ENCODE results near the gene COQ9. TPM values are rescaled to one million over a fixed set of nuclear protein-coding genes. Genes with fewer than 3 reads are reported as not detected.

COQ9 gene
- total RNA-seq, 1 experiment from 2014 or later: 114 TPM

DNA sequence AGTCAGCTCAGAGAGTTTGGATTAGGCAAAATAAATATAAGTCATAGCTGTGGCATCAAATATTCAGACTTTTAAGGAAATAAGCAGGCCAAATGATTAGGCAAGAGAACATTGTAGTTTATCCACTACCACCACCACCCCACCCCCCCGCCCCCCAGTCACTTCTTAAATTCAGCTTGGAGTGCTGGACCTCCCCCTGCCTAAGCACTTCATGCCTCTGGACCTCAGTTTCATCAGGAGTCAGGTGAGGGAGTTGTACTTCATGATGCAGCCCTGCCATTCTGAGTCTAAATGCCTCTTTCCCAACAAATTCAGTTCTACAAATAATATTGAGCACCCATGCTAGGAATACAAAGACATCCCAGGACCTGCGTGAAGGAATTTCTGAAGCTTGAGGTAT, 17.2 kb downstream of the COQ9 start:
- DNase-seq (ENCODE audit: low read depth): no peak
- in situ Hi-C loops (cut with HindIII; ENCODE audit: low pct_unique_long_range_greater_than_20kb, low sequenced_read_pairs): no loop called here

DNA sequence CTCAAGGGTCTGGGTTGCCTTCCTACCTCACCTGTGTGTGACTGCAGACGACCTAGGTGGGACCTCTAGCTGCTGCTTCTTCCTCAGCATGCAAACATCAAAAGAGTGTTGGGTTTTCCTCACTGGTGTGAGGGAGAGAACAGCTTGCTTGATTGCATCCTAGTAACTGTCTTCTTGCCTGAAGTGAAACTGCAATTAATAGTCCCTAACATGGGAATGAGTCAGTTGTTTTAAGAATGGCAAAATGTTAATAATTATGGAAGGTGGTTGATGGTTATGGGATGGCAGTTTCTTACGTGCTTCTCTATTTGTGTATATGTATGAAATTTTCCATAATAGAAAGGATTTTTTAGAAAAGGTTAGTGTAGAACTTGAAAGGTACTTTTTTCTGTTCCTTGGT, 21.1 kb downstream of the COQ9 start:
- no peak for DNase-seq (ENCODE audit: low read depth)
- in situ Hi-C loops (cut with HindIII; ENCODE audit: low pct_unique_long_range_greater_than_20kb, low sequenced_read_pairs): no loop called here

DNA sequence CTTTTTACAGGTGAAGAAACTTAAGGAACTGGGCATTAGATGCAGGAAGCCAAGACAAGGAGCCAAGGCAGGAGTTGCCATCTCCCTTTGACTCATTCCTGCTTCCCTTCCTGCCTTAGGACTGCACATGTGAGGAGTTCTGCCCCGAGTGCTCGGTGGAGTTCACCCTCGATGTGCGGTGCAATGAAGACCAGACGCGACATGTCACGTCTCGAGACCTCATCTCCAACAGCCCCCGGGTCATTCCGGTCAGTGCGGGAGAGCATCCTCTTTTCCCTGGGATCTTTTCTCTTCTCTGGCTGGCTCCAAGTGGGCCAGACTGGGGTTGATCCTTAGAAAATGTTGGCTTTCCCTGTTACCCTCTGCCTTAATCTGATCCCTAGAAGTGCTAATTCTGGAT, 21.8 kb downstream of the COQ9 start:
- DNase-seq (ENCODE audit: low read depth): no peak
- in situ Hi-C loops (cut with HindIII; ENCODE audit: low pct_unique_long_range_greater_than_20kb, low sequenced_read_pairs): no loop called here

DNA sequence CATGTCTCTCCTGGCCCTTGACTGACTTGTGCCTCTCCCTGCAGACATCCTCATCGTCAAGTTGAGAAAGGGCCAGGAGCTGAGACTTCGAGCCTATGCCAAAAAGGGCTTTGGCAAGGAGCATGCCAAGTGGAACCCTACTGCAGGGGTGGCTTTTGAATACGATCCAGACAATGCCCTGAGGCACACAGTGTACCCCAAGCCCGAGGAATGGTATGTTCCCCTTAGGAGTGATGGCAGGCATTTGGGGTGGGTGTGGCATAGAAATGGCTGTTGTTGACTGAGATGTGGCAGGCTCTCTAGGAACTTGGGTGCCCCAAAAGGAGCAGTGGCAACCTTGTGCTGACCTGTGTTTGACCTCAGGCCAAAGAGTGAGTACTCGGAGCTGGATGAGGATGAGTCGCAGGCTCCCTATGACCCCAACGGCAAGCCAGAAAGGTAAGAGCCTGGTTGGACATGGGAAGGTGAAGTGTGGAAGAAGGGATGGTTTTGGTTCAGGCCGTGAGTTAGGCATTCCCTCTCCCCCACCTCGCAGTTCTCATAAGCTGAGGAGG, 22.7 kb downstream of the COQ9 start:
- DNase-seq (ENCODE audit: low read depth): no peak
- in situ Hi-C loops (cut with HindIII; ENCODE audit: low pct_unique_long_range_greater_than_20kb, low sequenced_read_pairs): no loop called here

DNA sequence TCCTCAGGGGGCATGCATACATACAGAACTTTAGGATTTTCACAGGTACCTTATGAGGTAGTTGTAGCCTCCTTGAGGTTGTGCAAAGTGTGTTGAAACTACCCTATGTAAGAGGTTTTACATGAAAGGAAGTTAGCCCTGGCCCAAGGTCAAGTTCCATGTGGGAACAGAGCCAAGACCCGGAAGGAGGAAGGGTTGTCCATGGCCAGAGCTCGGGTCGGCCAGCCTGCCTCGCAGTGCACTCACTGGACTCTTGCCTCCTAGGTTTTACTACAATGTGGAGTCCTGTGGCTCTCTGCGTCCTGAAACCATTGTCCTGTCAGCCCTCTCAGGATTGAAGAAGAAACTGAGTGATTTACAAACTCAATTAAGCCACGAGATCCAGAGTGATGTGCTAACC, 23.4 kb downstream of the COQ9 start:
- DNase-seq (ENCODE audit: low read depth): no peak
- in situ Hi-C loops (cut with HindIII; ENCODE audit: low pct_unique_long_range_greater_than_20kb, low sequenced_read_pairs): no loop called here

DNA sequence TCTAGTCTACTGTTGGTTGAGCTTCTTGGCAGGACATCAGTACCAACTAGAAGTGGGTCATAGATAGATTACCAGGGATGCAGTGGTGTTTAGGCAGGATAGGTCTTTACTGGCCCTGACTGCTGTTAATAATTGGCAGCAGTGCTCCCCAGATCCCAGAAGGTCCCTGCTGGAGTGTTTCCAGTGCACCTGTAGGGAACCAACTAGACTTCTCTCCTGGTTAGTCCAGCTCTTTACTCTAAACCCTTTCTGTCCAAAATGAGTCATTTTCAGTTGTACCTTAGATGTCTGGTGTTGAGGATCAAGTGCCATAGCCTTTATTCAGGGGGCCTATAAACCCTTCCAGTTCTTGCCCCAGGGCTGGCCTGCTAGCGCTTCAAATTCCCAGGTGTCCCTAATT, 23.9 kb downstream of the COQ9 start:
- in situ Hi-C loops (cut with HindIII; ENCODE audit: low pct_unique_long_range_greater_than_20kb, low sequenced_read_pairs): no loop called here
- no peak for DNase-seq (ENCODE audit: low read depth)

DNA sequence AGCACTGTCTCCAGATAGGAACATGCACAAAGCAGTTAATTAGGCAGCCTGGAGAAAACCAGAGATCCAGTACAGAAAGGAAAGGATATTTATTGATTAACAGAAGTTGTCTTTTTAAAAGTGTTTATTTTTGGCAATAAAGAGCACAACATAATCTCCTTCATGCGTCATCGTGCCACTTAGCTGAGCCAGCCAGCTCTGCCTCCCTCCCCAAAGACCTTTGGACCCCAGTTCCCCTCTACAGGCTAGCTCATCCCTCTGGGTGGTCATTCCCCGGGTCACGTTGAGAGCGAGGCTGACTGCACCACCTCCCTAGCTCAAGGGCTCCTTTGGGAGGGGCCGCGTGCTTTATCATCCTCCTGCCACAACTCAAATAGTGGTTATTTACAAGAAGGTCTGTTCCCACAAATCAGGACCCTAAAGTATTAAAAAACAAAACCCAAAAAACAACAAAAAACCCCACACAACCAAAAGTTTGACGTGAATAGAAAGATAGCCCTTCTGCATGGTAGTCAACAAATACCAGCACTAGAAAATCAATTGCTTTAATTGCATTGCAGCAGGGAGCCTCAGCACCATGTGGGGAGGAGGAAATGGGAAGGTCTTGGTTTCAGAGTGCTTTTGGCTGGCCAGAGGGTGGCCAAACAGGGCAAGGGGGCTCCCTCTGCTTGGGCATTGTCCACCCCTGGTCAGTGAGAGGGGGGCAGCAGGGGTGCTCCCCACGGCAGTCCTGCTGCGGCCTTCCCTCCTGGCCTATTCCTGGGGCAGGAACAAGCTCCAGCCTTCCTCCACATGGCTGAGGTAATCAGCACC, 24.8 kb downstream of the COQ9 start:
- DNase-seq (ENCODE audit: low read depth): no peak
- in situ Hi-C loops (cut with HindIII; ENCODE audit: low pct_unique_long_range_greater_than_20kb, low sequenced_read_pairs): no loop called here

DNA sequence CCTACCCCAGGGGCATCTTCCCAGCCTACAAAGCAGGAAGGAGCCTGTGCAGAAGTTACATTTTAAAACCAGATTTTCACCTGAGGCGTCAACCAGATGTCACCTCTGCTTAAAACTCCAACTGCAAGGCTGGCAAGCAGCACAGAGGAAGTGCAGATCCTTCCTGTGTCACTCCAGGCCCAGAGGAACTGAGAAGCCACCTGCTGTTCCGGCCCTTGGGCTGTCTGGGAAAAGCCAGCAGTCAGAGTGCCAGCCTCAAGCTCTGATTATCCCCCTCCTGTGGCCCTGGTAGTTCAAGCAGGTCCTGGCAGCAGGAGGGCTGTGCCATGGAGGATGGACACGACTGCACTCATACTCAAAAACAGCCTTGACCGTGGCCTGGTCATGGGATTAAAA, 25.4 kb downstream of the COQ9 start:
- in situ Hi-C loops (cut with HindIII; ENCODE audit: low pct_unique_long_range_greater_than_20kb, low sequenced_read_pairs): no loop called here
- DNase-seq (ENCODE audit: low read depth): no peak

DNA sequence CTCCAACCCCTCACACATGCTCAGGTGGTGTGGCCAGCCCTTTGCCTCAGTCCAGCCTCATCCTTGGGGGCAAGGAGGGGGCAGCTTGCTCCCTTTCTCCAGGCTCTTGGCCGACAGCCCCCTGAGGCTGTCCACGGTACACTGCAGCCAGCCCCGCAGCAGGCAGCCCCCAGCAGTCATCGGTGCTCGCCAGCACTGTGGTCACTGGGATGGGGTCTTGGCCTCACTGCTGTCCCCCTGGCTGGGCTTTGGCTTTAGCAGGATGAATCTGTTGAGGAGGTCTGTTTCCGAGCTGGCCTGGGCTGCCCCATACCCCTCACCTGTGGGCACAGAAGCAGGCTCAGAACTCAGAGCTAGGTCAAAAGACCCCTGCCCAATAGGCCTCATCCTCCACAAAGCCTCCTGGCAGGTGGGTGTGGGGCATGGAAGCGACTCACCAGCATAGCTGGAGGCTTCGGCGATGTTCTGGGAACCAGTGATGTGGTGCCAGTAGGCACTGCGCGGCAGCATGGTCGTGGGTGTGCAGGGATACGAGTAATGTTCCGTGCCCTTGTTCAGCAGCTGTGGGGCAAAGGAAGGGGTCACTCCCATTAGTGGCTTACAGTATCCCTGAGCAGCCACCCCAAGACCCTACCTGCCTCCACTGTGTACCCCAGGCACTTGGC, 26.0 kb downstream of the COQ9 start:
- DNase-seq (ENCODE audit: low read depth): no peak
- in situ Hi-C loops (cut with HindIII; ENCODE audit: low pct_unique_long_range_greater_than_20kb, low sequenced_read_pairs): no loop called here

DNA sequence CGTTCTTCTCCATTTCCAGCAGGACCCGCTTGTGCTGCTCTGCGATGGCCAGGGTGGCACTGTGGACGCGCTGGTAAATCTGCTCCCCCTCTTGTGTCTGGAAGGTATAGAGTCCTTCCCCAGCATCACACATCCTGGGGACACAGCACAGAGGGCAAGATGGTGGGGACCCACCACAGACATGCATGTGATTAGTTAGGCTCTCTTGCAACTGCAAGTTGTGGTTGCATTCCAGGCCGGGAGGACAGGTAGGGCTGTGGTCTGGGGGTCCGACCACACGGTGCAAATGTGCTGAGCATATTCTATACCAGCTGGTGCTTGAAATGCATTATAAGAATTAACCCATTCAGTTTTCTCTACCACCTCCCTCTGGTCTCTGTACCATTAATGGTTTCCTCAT, 26.6 kb downstream of the COQ9 start:
- in situ Hi-C loops (cut with HindIII; ENCODE audit: low pct_unique_long_range_greater_than_20kb, low sequenced_read_pairs): no loop called here

DNA sequence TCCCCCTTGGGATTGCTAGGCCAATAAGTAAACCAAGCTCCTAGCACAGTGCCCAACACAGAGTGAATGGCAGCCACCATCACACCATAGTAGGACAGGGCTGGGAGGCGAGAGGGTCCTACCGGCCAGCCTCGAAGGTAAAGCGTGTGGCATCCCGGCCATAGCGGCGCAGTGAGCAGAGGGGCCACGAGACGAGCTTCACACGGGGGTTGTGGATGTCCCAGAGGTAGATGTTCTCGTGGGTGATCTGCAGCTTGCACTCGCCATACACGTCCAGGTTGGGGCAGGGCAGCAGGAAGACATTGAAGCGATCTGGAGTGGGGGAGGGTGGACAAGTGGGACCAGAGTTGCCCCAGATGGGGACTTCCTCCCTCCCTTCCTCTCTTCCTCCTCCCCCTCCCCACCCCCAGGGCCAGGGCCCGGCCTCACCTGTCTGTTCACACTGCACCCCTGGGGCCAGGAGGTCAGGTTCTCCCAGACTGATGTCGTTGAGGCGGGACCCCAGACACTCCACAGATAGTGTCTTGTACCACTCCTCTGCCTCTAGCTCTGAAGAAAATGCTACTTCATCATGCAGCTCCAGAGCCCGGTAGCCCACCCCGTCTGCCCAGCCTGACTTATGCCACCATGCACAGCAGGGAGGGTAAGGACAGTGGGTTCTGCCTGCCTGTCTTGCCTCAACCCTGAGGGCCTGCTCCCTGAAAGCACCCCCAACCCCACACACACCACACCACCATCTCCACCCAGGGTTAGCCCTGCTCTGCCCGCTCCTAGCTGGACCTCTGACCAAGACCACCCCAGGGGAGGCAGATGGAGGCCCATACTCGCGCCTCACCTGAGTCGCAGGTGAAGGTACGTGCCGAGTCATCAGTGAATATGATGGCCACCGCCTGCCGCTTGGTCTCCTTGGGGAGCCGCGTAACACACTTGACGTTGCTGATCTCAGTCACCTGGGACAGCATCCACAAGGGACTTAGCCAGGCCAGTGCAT, 27.7 kb downstream of the COQ9 start:
- in situ Hi-C loops (cut with HindIII; ENCODE audit: low pct_unique_long_range_greater_than_20kb, low sequenced_read_pairs): no loop called here
- DNase-seq (ENCODE audit: low read depth): no peak

More for the DNA sequence above, 26.6 kb downstream of the COQ9 start:
- no peak for DNase-seq (ENCODE audit: low read depth)

DNA sequence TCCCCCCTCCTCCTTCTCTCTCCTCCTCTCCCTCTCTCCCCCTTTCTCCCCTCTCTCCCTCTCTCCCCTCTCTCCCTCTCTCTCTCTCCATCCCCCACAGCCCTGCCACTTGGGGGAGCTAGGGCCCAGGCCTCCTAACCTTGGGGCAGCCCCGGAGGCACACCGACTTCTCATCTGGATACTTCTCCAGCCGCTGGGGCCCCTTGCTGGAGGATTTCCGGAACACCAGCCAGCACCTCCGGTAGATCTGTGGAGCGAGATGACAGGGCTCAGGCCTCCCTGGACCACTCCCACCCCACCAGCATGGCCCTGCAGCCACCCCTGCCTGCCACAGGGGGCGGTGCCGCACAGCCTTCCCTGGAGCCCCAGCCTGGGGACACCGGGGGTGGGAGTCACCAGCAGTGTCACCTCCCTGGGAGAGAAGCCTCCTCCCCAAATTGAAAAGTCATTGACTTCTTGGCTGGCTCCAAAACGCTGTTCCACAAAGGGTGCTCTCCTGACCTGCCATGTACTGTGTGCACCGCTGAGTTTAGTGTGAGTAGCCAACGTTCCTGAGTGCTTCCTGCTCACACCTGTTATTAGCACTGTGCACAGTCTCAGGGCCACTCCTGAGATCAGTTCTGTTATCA, 28.5 kb downstream of the COQ9 start:
- DNase-seq (ENCODE audit: low read depth): no peak
- in situ Hi-C loops (cut with HindIII; ENCODE audit: low pct_unique_long_range_greater_than_20kb, low sequenced_read_pairs): no loop called here

DNA sequence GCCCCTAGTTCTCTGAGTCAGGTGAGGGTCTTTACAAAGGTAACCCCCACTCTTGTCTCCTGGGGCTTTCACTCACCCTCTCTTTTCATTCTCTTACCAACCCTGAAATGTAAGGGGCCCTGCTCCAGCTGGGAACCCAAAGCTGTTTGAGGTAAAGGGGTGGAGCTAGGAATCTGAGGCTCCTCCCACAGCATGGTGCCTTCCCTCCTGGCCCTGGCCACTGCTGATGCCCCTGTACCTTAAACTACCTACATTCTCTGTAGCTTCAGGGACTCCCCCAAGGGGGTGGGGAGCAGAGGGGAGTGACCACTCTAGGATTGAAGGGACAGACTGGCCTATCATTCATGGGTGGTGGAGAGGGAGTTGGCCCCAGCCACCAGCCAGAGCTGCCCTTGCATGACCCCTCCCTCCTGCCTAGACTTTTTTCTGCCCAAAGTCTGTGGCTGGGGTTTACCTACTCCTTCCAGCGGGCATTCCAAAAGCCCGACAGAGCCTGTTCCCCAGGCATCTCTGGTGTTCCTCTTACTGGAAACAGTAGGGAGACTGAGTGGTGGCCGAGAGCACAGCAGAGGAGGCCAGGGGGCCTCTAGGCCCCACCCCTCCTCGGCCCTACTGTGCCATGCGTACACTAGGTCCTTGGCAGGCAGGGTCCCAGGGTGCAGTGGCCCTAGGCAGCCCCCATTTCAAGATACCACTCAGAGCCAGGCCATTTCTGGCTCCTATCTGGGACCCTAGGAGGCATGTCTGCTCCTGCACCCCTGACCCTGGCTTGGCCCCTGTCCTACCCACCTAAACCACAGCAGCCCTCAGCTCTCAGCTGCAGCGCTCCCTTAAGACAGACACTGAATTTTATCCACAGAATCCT, 29.5 kb downstream of the COQ9 start:
- in situ Hi-C loops (cut with HindIII; ENCODE audit: low pct_unique_long_range_greater_than_20kb, low sequenced_read_pairs): no loop called here
- no peak for DNase-seq (ENCODE audit: low read depth)

DNA sequence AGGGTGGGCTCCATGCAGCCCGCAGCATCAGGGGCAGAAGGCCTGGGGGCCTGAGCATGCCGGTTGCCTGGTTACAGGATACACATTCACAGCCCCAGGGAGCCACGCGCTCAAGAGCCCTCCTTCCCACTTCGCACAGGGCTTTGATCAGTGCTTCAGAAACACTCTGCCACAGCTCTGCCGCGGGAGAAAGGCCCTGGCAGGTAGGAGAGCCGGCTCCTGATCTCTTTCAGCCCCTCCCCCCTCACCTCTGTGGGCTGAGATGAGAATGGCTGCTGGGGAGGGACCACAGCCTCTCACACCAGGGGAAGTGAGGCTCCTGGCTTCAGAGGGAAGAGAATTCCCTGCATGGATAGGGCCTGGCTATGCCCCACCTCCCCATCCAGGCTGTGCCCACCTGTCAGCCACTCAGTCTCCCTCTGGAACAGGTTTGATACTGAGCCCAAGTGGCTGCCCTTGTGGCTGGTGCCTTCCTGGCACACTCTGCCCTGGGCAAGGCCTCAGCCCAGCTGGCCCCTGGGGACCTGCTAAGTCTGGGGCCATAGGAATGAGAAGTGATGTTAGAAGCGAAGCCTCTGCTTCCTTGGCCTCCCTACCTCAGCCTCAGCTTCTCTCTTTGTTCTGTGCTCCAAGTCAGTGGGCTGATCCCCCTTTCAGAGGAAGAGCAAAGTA, 30.4 kb downstream of the COQ9 start:
- DNase-seq (ENCODE audit: low read depth): no peak
- in situ Hi-C loops (cut with HindIII; ENCODE audit: low pct_unique_long_range_greater_than_20kb, low sequenced_read_pairs): no loop called here

DNA sequence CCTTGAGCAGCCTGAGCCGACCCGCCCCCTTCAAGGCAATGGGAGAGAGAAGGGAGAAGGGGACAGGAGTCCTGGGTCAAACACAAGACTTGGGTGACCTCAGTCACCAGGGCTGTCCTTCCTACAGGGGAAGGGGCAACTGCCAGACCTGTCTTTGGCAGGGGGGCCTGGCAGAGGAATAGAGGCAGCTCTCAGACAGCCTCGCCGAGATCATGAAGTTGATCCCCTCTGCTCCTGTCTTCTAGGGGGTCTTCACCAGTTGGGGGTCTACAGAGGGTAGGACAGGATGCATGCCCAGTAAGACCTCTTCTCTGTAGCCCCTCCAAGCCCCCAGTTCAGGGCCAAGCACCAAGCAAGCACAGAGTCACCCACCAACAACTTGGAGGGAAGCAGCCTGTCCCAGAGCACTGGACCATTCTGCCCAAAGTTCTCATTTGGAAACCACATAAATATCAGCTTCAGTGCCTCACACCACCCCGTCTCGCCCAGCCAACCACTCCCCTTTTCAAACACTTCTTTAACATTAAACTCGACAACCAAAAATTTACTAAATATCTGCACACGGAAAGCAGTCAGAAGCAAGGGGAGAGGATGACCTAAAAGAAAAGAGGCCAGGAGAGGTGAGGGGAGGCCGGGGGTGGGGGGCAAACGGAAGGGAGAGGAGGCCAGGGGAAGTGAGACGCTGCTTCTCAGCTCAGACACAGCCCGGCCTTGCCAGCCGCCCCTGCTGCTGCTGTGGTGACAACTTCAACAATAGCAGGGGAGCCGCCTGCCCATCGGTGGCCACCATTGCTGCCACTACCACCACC, 31.3 kb downstream of the COQ9 start:
- in situ Hi-C loops (cut with HindIII; ENCODE audit: low pct_unique_long_range_greater_than_20kb, low sequenced_read_pairs): no loop called here
- DNase-seq (ENCODE audit: low read depth): no peak

Data from Caki2 (cell line).